HG03280 (cell line): Measurements from ENCODE around the gene CYSRT1.

Source experiments
- ATAC-seq: cut with Tn5 transposase; IDR thresholded peaks from one replicate; pipeline ENCODE4 v1.9.1; 2021; ENCODE audit warnings: mild to moderate bottlenecking, moderate library complexity; ENCODE audit not compliant: unreplicated experiment

The CYSRT1 gene, protein sequence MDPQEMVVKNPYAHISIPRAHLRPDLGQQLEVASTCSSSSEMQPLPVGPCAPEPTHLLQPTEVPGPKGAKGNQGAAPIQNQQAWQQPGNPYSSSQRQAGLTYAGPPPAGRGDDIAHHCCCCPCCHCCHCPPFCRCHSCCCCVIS

DNA sequence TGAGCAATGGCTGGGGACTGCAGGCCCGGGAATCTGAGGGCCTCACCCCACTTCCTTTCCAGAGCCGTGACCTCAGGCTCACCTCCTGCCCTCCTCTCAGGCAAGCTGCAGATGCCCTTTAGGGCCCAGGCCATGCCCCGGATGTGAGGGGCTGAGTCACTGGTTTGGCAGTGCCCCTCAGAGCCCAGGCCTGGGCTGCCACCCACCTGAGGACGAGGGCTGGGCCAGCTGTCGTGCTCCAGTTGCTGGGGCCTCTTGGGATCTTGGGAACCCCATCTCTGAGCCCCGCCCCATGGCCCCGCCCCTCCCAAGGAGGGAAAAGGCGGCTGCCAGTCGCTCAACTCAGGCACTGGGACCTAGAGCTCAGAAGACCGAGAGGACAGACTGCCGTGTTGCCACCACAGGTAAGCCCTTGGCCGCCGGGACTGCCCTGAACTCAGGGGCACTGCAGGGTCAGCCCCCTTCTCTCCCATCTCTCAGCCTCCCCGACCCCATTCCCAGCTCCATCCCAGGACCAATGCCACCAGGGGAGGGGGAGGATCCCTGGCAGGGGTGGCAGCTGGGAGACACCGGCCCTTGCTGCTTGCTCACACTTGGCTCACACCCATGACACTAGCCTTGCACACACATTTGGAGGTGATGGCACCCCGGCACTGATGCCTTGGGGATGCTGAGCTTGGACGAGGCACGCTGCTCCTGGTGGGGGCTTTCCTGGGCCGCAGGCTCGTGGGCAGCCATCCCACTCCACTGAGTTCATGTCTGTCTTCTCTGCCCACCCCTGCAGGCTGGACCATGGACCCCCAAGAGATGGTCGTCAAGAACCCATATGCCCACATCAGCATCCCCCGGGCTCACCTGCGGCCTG lies at the start of gene CYSRT1:
Gene CYSRT1 (plus strand): TSS at position 345 of the 865 bp plus-strand sequence. CDS start 448 bp downstream, at position 793.
- ATAC-seq, result no peak

DNA sequence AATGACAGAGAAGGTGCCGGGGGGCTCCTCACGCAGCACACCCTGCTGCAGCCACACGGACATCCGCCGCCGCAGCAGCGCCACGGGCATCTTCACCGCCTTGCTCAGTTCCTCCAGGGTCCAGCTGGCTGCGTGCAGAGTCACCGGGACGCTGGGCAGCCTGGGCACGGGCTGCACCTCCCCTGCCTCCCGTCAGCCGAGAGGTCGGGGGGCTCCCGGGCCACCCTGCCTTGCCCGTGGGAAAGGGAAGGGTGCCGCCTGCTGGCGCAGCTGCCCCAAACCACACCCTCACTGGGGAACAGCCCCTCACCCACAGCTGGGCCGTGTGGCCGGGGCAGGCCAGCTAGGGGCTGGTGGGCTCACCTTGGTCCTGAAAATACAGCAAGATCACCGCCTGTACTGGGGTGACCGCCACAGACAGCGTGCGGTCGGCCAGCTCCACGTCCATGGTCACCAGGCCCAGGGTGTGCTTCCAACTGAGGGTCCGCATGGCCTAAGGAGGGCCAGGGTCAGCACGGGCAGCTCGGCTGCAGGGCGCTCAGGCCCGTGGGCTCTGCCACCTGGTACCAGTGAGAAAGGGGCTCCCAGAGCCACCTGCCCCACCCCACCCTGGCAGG lies 49.5 kb upstream of the CYSRT1 start:
- no peak for ATAC-seq

DNA sequence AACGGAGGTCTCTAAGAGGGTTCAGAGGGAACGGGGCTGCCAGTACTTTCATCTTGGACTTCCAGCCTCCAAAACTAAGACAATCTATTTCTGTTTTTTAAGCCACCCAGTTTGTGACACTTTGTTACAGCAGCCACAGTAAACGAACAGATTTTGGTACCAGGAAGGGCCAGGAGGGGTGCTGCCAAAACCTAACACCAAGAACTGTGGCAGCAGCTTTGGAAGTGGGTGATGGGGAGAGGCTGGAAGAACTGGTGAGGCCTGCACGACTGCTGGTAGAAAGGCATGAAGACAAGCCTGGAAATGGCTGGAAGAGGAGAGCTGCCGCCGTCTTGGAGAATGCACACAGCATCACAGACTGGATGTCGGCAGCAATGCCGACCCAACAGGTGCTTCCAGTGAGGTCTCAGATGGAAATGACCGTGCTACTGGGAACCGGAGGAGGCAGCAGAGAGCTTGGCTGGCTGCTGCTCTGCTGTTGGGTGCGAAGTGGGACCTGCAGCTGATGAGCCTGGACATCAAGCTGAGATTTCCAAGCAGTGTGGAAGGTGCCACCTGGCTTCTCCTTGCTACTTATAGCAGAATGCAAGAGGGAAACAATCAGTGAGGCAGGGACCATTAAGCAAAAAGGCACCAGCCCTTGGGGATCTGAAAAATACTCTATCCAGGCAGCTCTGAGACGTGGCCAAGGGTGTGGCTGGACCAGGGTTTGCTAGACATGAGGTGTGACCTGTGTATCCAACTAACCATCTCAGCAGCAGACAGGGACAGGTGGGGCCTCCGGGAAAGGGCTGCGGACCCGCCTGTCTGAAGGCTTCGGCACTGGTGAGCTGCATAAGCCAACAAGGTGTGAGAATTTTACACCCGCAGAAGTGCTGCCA lies 48.4 kb upstream of the CYSRT1 start:
- ATAC-seq, result no peak

DNA sequence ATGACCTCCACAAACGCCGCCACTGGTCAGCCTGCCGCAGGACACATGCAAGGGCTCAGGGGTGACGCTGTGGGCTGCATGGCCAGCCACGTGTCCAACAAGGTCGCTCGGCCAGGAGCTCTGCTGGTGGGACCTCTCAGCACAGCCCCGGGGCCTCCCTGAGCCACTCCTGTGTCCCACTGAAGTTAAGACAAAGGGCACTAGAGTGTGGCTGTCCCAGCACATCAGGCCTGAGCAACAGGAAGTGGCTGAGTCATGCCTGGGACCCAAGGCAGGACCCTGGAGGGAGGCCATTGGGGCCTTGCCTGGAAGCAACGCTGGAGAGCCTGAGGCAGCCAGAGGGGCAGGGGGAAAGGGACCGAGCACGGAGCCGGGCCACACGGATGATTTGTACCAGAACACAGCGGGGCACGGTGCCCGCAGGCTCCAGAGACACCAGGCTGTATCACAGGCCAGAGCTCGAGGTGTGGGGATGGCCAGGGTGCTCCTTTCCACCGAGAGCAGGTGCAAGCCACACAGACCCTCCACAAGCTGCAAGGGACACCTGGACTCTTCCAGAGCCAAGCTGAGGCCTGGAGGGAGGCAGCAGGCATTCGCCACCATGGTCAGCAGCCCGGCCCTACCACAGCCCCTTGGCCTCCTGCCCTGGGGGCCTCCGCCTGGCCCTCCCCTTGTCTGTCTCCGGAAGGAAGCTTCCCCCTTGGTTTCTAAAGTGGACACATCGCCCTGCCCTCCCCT lies 46.6 kb upstream of the CYSRT1 start:
- no peak for ATAC-seq

DNA sequence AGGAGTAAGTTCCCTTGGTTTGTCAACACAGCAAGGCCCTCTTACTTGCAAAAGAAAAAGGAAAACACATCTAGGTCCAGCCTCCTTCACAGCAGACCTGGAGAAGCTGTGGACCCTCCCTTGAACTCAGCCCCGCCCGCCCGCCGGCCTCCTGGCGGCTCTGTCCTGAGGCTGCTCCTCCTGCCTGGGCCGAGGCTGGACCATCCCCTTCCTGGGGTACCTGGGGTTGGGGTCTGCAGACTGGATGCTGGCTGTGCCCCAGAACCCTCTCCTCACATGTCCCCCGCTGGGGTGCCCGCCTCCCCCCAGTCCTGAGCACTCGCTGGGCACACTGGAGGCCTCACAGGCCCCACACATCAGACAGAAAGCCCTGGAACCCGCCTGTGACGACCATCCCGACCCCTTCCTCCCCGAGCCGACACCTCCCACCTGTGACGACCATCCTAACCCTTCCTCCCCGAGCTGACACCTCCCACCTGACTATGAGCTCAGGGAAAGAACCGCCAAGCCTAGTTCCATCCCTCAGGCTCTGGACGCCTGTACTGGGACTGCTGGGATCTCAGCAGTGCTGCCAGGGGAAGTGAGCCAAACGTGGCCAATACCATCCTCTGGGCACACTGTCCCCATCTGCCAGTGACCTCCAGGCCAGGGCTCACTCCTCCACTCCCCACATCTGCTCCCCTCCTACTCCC lies 45.9 kb upstream of the CYSRT1 start:
- ATAC-seq, result no peak

DNA sequence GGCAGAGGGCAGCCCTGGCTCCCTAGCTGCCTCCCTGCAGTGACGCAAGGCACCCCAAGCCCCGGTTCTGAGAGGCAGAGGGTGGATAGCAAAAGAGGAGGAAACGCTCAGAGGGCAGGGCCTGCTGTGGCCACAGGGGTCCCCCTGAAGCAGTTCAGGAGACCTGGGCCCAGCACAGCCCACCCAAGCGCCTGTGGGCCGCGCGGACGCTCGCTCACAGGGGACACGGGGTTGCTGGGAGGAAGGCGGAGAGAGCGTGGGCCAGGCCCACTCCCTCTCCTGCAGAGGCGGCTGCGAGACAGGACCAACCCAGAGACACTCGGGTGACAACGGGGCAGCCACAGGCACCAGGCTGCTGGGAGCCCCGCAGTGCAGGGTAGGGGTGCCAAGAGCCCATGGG lies 45.2 kb upstream of the CYSRT1 start:
- no peak for ATAC-seq

DNA sequence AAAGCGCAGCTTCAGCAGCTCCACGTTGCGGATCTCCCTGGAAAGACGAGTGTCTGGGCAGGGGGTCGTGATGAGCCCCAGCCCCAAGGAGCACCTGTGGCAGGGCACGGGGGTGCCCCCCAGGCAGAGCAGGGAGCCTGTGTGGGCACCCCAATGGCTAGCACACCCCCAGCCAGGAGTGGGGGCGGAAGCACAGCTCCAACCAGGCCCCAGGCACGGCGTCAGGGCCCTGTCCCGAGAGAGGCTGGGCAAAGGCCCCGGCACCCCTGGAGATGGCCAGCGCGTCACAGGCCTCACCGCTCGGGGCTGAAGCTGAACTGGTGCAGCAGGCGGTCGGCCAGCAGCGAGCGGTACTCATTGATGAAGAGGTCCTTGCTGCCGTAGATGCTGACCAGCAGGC lies 44.5 kb upstream of the CYSRT1 start:
- ATAC-seq, result no peak

DNA sequence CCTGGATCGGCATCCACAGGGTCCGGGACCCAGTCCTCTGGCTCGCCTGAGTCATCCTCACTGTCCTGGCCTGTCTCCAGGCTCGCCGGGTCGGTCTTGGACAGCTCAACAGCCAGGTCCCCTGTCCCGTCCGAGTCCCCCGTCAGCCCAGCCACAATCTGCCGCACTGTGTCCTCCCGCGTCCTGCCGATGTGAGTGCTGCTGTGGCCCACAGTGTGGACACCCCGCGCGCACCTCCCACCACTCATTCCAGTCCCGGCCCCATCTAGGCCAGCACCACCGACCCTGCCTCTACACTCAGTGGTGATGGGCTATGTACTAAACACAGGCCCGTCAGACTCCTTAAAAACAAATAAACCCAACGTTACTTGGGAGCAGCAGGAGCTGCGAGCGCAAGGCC lies 43.3 kb upstream of the CYSRT1 start:
- no peak for ATAC-seq

DNA sequence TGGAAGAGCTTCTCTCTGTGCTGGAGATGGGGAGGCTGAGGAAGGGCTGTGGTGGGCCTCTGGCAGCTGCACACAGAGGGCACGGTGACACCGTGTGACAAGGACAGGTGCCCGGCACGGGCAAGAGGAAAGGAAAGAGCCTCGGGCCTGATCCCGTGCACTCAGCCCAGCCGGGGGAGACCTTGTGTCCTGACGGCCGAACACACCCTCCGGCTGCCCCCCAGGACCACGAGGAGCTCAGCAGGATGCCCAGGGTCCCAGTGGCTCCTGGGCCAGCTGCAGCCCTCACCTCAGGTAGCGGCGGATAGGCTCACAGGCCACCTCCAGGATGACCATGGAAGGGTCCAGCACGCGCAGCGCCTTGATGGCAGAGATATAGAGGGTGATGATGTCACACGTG lies 42.1 kb upstream of the CYSRT1 start:
- no peak for ATAC-seq

DNA sequence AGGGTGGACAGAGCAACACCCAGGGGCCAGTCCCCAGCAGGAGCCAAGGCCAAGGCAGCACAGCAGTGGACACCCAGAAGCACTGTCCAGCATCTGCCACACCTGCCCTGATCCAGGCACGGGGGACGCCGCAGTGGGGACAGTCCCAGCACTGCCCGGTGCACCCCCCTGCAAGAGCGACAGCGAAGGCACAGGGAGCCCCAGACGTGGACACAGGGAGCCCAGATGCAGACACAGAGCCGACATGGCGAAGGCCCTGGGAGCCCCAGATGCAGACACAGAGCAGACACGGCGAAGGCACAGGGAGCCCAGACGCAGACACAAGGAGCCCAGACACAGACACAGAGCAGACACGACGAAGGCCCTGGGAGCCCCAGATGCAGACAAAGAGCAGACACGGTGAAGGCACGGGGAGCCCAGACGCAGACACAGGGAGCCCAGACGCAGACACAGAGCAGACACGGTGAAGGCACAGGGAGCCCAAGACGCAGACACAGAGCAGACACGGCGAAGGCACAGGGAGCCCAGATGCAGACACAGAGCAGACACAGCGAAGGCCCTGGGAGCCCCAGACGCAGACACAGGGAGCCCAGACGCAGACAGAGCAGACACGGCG lies 40.9 kb upstream of the CYSRT1 start:
- ATAC-seq, result no peak

DNA sequence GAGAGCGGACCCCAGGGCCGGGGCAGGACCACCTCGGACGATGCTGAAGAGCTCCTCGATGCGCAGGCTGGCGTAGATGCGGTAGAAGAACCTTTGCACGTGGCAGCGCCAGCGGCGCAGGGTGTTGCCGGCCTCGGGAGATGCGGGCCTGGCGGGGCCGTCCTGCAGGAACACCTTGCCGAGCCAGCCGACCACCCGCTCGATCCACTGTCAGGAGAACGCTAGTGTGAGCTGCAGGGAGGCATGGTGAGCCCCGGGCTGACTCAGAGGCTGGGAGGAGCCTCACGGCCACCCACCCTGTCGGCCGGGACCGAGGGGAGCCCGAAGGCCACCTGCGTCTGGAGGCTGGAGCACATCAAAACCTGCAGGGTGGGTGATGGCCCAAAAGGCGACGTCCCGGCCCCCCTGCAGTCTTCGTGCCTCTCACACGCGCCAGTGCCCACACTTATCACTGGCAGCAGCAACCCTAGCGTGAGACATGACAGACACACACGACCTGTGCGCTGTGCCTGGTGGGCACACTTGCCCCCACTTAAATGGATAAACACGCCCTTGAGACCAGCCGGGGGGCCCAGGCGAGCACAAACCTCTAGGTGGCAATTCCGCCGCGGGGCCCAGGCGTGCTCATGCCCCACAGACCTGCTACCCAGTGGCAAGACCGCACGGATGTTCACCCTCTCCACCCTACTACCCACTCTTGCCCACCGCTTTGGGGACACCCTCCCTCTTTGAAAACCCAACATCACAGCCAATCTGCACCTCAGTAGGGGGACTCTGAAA lies 39.9 kb upstream of the CYSRT1 start:
- no peak for ATAC-seq

DNA sequence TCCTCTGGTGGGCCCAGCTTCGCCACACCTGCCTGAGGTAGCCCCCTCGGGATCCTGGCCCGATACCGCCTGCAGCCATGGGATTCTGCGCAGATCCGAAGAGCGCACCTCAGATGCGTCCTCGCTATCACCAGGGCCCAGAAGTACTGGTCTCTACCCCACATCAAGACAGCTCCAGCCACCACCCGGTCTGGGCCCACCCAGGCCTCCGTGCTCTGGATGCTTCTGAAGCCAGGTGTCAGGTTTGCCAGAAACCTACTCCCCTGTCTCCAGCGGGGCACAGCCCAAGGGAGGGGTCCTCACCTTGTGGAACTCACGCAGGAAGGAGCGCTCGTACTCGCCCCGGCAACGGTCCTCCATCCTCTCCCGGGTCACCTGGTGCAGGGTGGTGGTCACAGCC lies 39.1 kb upstream of the CYSRT1 start:
- no peak for ATAC-seq

DNA sequence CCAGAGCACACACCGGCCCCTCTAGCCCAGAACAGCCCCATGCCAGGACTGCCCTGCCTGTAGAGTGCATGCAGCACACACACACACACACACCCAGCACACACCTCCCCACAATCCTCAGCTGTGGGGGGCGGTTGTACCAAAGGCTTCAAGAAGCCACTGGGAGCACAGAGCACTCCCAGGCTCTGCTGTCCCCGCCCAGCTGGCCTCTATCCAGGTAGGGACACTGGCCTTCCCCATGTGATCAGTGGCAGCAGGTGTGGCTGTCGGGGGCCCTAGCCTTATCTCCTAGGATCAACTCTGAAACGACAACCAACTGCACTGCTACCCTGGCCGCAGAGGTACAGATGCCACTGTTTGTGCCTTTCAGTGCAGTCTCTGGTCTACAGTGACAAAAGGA lies 38.6 kb upstream of the CYSRT1 start:
- ATAC-seq, result no peak

DNA sequence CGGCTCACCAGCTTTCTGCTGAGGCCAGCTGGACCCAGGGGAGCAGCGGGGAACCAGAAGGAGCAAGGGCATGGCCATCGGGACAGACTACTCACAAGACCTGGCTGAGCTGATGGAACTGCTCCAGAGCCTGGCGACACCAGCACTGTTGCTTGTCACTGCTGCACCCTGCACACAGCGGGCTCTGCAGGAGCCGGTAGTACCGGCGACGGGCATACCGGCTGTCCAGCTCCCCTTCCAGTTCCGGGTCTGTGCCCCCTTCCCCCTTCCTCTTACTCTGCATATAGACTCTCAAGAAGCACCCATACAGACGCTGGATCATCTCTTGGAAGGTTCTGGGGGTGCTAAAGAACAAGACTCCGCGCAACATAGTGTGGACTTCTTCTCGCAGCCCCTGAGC lies 37.6 kb upstream of the CYSRT1 start:
- no peak for ATAC-seq

DNA sequence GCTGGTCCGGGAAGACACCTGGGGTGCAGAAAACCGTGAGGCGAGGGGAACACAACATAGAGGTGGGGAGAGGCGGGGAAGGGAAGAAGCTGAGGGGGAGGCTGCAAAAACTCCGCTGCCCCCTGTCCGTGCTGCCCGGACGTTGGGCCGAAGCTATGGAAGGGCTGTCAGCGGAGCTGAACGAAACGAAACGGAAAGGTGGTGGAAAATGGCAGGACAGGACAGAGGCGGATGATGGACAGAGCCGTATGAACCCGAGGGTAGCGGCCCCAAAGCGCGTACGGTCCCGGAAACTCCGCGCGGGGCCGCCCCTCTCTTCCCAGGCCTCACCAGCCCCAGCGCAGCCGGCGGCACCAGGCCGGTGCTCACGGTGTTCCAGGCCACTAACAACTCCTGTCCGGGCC lies 36.9 kb upstream of the CYSRT1 start:
- ATAC-seq, result no peak

DNA sequence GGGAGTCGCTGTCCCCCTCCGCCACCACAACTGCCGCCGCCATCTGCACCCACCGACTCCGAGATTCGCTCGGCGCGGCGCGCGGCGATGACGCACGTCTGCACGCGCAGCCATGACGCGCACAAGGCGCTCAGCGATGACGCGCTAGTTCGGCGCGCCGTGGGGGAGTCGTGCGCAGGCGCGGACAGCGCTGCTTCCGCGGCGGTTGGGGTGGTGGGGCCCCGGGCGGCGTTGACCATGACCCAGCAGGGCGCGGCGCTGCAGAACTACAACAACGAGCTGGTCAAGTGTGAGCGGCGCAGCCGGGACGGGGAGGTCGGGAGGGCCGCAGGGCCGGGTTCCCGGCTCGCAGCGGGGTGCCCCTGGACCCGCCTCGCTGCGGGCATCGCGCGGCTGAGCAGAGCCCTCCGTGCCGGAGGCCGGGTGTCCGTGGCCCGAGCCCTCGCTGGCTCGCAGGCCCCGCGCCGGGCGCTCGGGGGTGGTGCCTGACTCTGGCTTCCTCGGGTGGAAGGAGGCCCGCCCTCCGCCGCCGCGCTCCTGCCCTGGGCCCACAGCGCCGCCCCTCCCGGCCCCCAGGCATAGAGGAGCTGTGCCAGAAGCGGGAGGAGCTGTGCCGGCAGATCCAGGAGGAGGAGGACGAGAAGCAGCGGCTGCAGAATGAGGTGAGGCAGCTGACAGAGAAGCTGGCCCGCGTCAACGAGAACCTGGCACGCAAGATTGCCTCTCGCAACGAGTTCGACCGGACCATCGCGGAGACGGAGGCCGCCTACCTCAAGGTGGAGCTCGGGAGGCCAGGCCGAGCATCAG lies 36.3 kb upstream of the CYSRT1 start, which contains the start of the genes ANAPC2 and SSNA1:
Gene ANAPC2 (minus strand): TSS at position 71 of the 807 bp plus-strand sequence. CDS start 28 bp downstream, at position 43.
Gene SSNA1 (plus strand): TSS at position 187 of the 807 bp plus-strand sequence. CDS start 51 bp downstream, at position 238.
- peak; percentile 77 for ATAC-seq
